Endothelial cell of umbilical vein (primary cell): ENCODE results near the gene FHOD3.

Source experiments
- EZH2 ChIP-seq: IDR thresholded peaks from 2 replicates; pipeline ENCODE4 v1.6.1; 2012; ENCODE audit warnings: borderline replicate concordance, low read depth, mild to moderate bottlenecking, moderate library complexity, low read length, inconsistent platforms; ENCODE audit not compliant: severe bottlenecking
- JUN ChIP-seq: IDR thresholded peaks from 2 replicates; pipeline ENCODE4 v1.6.1; 2011; ENCODE audit warnings: borderline replicate concordance, low read depth; ENCODE audit not compliant: insufficient read length, insufficient read depth
- POLR2A ChIP-seq: IDR thresholded peaks from 2 replicates; pipeline ENCODE4 v1.6.1; 2012; ENCODE audit warnings: low read depth, mild to moderate bottlenecking, control low read depth, low read length
- POLR2AphosphoS5 ChIP-seq: IDR thresholded peaks from 2 replicates; pipeline ENCODE4 v1.6.1; 2012; ENCODE audit warnings: low read depth, mild to moderate bottlenecking, control low read depth, low read length, moderate library complexity; ENCODE audit not compliant: insufficient read depth
- TF ChIP-seq, protein P1 (sequence below), 2 donors: IDR thresholded peaks; 1 replicate in 1 of 2; 2 replicates in 1 of 2; pipeline ENCODE4 v1.5.1; 2011; ENCODE audit warnings: low read length in 2 of 2, mild to moderate bottlenecking in 2 of 2, moderate library complexity in 2 of 2, control low read depth in 1 of 2, inconsistent platforms in 1 of 2, low read depth in 1 of 2; ENCODE audit not compliant: insufficient read depth in 1 of 2; ENCODE audit errors: extremely low read depth in 1 of 2
- TF ChIP-seq, protein P2 (sequence below): IDR thresholded peaks from 2 replicates; pipeline ENCODE4 v1.6.1; 2011; ENCODE audit not compliant: insufficient read depth, insufficient read length

DNA sequence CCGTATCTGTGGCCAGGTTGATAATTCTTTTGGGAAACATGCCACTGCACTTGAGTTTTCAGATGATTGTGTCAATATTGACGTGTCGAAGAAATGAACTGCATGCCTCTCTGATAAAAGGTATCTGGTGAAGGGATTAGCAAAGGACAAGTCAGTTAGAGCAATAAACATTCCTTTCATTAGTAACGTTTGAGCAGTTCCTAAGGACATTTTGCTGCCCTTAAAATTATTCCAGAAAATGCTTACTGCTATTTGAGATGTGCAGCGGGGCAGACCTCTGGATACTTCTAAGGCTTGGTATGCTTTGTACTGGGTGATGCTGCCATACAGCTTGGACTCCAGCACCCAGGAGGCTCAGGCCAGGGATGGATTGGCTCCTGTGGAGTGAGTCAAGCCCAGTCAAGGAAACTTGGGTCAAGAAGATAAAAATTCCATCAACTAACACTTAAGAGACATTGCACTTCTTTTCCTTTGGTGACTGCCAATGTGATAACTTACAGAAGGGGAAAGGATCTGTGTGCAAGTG, 166.7 kb downstream of the FHOD3 start:
- TF ChIP-seq, protein P1, sequence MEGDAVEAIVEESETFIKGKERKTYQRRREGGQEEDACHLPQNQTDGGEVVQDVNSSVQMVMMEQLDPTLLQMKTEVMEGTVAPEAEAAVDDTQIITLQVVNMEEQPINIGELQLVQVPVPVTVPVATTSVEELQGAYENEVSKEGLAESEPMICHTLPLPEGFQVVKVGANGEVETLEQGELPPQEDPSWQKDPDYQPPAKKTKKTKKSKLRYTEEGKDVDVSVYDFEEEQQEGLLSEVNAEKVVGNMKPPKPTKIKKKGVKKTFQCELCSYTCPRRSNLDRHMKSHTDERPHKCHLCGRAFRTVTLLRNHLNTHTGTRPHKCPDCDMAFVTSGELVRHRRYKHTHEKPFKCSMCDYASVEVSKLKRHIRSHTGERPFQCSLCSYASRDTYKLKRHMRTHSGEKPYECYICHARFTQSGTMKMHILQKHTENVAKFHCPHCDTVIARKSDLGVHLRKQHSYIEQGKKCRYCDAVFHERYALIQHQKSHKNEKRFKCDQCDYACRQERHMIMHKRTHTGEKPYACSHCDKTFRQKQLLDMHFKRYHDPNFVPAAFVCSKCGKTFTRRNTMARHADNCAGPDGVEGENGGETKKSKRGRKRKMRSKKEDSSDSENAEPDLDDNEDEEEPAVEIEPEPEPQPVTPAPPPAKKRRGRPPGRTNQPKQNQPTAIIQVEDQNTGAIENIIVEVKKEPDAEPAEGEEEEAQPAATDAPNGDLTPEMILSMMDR (IDR thresholded peaks at IDR 0.05; ENCODE audit: extremely low read depth in 1 of 2, insufficient read depth in 1 of 2, low read depth in 1 of 2, low read length in 2 of 2): no peak
- no peak for TF ChIP-seq POLR2A
- no peak for TF ChIP-seq POLR2AphosphoS5
- TF ChIP-seq EZH2: no peak
- TF ChIP-seq, protein P2, sequence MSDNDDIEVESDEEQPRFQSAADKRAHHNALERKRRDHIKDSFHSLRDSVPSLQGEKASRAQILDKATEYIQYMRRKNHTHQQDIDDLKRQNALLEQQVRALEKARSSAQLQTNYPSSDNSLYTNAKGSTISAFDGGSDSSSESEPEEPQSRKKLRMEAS: no peak
- no peak for TF ChIP-seq JUN
